GM18951 (cell line): Measurements from ENCODE around the gene HOXD8.

Source experiments
- POLR2A ChIP-seq: IDR thresholded peaks from 4 replicates; pipeline ENCODE4 v1.6.1; 2011; ENCODE audit warnings: mild to moderate bottlenecking; ENCODE audit not compliant: insufficient read length, insufficient read depth; ENCODE audit errors: extremely low read depth
- in situ Hi-C: fragments of 300-500 bp; cut with MboI; formaldehyde crosslinking; loops from one replicate; pipeline ENCODE4 v1.12.0; 2022; ENCODE audit warnings: low sequenced_read_pairs, mixed read lengths, inconsistent platforms; ENCODE audit not compliant: unreplicated experiment

Gene HOXD8

GRCh38 chr2:176174382-176174823, 44.9 kb downstream of the HOXD8 start:
- no peak for TF ChIP-seq POLR2A

GRCh38 chr2:176174824-176175708, 45.6 kb downstream of the HOXD8 start:
- in situ Hi-C loops = no loop called here

More at GRCh38 chr2:176174382-176174823, 44.9 kb downstream of the HOXD8 start:
- in situ Hi-C loops = no loop called here

GRCh38 chr2:176175709-176176607, 46.5 kb downstream of the HOXD8 start:
- in situ Hi-C loops = no loop called here
- no peak for TF ChIP-seq POLR2A

More at GRCh38 chr2:176174824-176175708, 45.6 kb downstream of the HOXD8 start:
- no peak for TF ChIP-seq POLR2A

GRCh38 chr2:176177580-176178037, 48.1 kb downstream of the HOXD8 start:
- no peak for TF ChIP-seq POLR2A
- in situ Hi-C loops = no loop called here

- in situ Hi-C loops = no loop called here
- TF ChIP-seq POLR2A = no peak
These were observed 48.7 kb downstream of the HOXD8 start for GRCh38 chr2:176178038-176178756.

- in situ Hi-C loops = no loop called here
- no peak for TF ChIP-seq POLR2A
These were observed 49.3 kb downstream of the HOXD8 start for GRCh38 chr2:176178757-176179295.

- TF ChIP-seq POLR2A = no peak
- in situ Hi-C loops = no loop called here
These were observed 52.0 kb downstream of the HOXD8 start for GRCh38 chr2:176181551-176181950.
